ENCODE data around the gene FETUB. TPM values are rescaled to one million over a fixed set of nuclear protein-coding genes. Genes with fewer than 3 reads are reported as not detected.
"Not testable (repeated sequence)": the region's sequence is repeated elsewhere in the genome, so short reads cannot be mapped to it uniquely, and the experiment has no call there.

Gene FETUB
- total and polyA plus RNA-seq, 4 donors: not detected

- Histone ChIP-seq H3K4me1 (ENCODE audit: control insufficient read depth in 5 of 5, insufficient read depth in 5 of 5, low read length in 5 of 5) (no peaks in the 10 kb centered on the region), H3K36me3 (ENCODE audit: control insufficient read depth in 4 of 4, insufficient read depth in 4 of 4, low read length in 4 of 4) (no peaks in the 10 kb centered on the region), H3K27me3 (ENCODE audit: control insufficient read depth in 3 of 3, insufficient read depth in 3 of 3, low read length in 2 of 3) (peaks cover 0 to 6% (median 0%) of the 10 kb centered on the region in 3 donors), H3K9me3 (ENCODE audit: control insufficient read depth in 4 of 4, insufficient read depth in 3 of 4, low read length in 3 of 4) (peaks cover 0 to 2% (median 0%) of the 10 kb centered on the region in 4 donors), H3K27ac (ENCODE audit: low read depth in 1 of 2, low read length in 1 of 2) (no peak overlapping the region), H3K9ac (ENCODE audit: insufficient read depth in 1 of 2, low read length in 2 of 2) (no peak overlapping the region), H3K4me3 (no peak overlapping the region)
- TF ChIP-seq CTCF (IDR thresholded peaks at IDR 0.05; ENCODE audit: control extremely low read depth, extremely low read depth): no peak
- ATAC-seq (ENCODE audit: insufficient read depth, low FRiP score) (no peak), DNase-seq (no peak)
Measured at GRCh38 chr3:186633481-186633880, 6.7 kb upstream of the FETUB start.

DNA sequence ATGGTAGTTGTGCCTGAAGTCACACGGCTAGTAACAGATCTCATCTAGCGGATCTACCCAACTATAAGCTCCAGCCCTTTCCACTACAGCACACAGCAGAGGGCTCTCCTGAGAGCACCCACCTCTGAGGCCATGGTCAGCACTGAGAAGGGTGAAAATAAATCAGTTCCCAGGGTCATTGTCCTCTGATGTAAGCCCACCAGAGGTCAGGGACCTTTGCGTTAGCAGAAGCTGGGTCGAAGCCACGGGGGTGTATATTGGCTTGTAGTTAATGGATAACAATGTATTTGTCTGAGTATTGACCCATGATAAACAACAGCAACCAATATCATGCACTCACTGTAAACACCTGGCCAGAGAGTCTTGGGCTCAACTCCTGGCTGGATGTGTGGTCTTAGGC lies 6.0 kb upstream of the FETUB start:
- not testable (repeated sequence) for H3K4me1 ChIP-seq (ENCODE audit: control insufficient read depth in 5 of 5, insufficient read depth in 5 of 5, low read length in 5 of 5); ATAC-seq (ENCODE audit: insufficient read depth, low FRiP score); DNase-seq; H3K9ac ChIP-seq (ENCODE audit: insufficient read depth in 1 of 2, low read length in 2 of 2); H3K36me3 ChIP-seq (ENCODE audit: control insufficient read depth in 4 of 4, insufficient read depth in 4 of 4, low read length in 4 of 4); H3K4me3 ChIP-seq; H3K27me3 ChIP-seq (ENCODE audit: control insufficient read depth in 3 of 3, insufficient read depth in 3 of 3, low read length in 2 of 3); H3K27ac ChIP-seq (ENCODE audit: low read depth in 1 of 2, low read length in 1 of 2); H3K9me3 ChIP-seq (ENCODE audit: control insufficient read depth in 4 of 4, insufficient read depth in 3 of 4, low read length in 3 of 4)
- 87 to 93% methylated on average over 5 of the region's 5 CpGs for WGBS, 2 donors

- Histone ChIP-seq H3K9me3 (ENCODE audit: control insufficient read depth in 4 of 4, insufficient read depth in 3 of 4, low read length in 3 of 4) (peaks cover 0 to 2% (median 0%) of the 10 kb centered on the region in 4 donors), H3K4me1 (ENCODE audit: control insufficient read depth in 5 of 5, insufficient read depth in 5 of 5, low read length in 5 of 5) (no peaks in the 10 kb centered on the region), H3K27me3 (ENCODE audit: control insufficient read depth in 3 of 3, insufficient read depth in 3 of 3, low read length in 2 of 3) (peaks cover 0 to 6% (median 0%) of the 10 kb centered on the region in 3 donors), H3K4me3 (no peak overlapping the region), H3K9ac (ENCODE audit: insufficient read depth in 1 of 2, low read length in 2 of 2) (no peak overlapping the region), H3K27ac (ENCODE audit: low read depth in 1 of 2, low read length in 1 of 2) (no peak overlapping the region), H3K36me3 (ENCODE audit: control insufficient read depth in 4 of 4, insufficient read depth in 4 of 4, low read length in 4 of 4) (no peaks in the 10 kb centered on the region)
- ATAC-seq (ENCODE audit: insufficient read depth, low FRiP score) (no peak), DNase-seq (no peak)
- no peak for TF ChIP-seq CTCF (IDR thresholded peaks at IDR 0.05; ENCODE audit: control extremely low read depth, extremely low read depth)
- 89 to 92% methylated on average over 3 of the region's 3 CpGs for WGBS, 2 donors
Measured at GRCh38 chr3:186635532-186635931, 4.7 kb upstream of the FETUB start.

DNA sequence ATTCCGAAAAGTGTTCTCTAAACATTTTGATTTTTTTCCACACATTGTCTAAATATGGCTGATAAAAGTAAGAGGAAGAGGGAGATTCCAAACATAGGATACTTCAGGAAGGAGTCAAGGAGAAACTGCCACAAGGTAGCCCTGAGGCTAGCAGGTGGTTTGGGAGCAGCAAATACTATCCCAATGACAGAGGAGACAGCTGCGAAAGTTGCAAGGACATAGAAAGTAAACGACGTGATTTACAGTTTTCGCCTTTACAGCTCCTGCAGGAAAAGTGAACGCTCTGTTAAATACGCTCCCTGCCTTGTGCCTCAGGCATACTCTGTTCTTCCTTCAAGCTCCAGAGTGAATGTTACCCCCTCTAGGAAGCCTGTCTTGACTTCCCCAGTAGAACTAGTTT lies 3.7 kb upstream of the FETUB start:
- Histone ChIP-seq H3K9me3 (ENCODE audit: control insufficient read depth in 4 of 4, insufficient read depth in 3 of 4, low read length in 3 of 4) (peaks cover 0 to 2% (median 0%) of the 10 kb centered on the region in 4 donors), H3K27me3 (ENCODE audit: control insufficient read depth in 3 of 3, insufficient read depth in 3 of 3, low read length in 2 of 3) (peaks cover 0 to 6% (median 0%) of the 10 kb centered on the region in 3 donors), H3K27ac (ENCODE audit: low read depth in 1 of 2, low read length in 1 of 2) (no peak overlapping the region), H3K4me1 (ENCODE audit: control insufficient read depth in 5 of 5, insufficient read depth in 5 of 5, low read length in 5 of 5) (no peaks in the 10 kb centered on the region), H3K9ac (ENCODE audit: insufficient read depth in 1 of 2, low read length in 2 of 2) (no peak overlapping the region), H3K36me3 (ENCODE audit: control insufficient read depth in 4 of 4, insufficient read depth in 4 of 4, low read length in 4 of 4) (no peaks in the 10 kb centered on the region), H3K4me3 (no peak overlapping the region)
- TF ChIP-seq CTCF (IDR thresholded peaks at IDR 0.05; ENCODE audit: control extremely low read depth, extremely low read depth): no peak
- 82 to 84% methylated on average over 7 of the region's 7 CpGs for WGBS, 2 donors
- DNase-seq: no peak
- ATAC-seq (ENCODE audit: insufficient read depth, low FRiP score): no peak
